COR-L47 (cell line): Measurements from ENCODE around the gene PPP1R8.

Experiments
- DNase-seq: peaks from one replicate; lab custom pipeline; 2025; lab: John Stamatoyannopoulos, UW

The PPP1R8 gene

DNA sequence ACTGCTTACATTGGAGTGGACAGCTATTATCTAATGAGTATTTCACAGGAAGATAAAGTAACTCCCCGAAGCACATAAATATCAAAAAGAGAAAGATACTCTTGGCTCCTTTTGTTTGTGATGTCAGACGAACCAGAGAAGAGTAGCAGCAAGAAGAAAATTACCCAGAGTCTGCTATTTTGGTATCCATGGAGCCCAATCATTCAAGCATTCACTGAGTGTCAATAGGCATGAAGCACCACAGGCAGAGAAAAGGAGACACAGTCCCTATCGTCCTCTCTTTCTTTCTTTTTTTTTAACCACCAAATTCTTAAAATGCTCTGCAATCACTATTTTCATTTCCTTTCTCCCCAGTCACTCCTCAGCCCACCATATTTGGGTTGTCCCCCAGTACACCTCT is 63.9 kb downstream of the PPP1R8 start:
- no peak for DNase-seq
